ENCODE measurements around the gene CSE1L.

- no peak for TF ChIP-seq CTCF (IDR thresholded peaks at IDR 0.05)
- no peak for TF ChIP-seq POLR2A (IDR thresholded peaks at IDR 0.05)
Observed at GRCh38 chr20:49039854-49040253, 6.3 kb upstream of the CSE1L start.
